ENCODE measurements around the gene RORB.

GRCh38 chr9:74645007-74645639 lies 148.0 kb downstream of the RORB start:
- TF ChIP-seq, protein P1, sequence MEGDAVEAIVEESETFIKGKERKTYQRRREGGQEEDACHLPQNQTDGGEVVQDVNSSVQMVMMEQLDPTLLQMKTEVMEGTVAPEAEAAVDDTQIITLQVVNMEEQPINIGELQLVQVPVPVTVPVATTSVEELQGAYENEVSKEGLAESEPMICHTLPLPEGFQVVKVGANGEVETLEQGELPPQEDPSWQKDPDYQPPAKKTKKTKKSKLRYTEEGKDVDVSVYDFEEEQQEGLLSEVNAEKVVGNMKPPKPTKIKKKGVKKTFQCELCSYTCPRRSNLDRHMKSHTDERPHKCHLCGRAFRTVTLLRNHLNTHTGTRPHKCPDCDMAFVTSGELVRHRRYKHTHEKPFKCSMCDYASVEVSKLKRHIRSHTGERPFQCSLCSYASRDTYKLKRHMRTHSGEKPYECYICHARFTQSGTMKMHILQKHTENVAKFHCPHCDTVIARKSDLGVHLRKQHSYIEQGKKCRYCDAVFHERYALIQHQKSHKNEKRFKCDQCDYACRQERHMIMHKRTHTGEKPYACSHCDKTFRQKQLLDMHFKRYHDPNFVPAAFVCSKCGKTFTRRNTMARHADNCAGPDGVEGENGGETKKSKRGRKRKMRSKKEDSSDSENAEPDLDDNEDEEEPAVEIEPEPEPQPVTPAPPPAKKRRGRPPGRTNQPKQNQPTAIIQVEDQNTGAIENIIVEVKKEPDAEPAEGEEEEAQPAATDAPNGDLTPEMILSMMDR (IDR thresholded peaks at IDR 0.05) = peak in 5 of 7 experiments; percentile 17 to 26 (median 21)
- no peak for TF ChIP-seq POLR2A (IDR thresholded peaks at IDR 0.05)

All from body of pancreas (tissue), 4 donors.